Caki2 (cell line): Measurements from ENCODE around the gene IRF8. TPM values are rescaled to one million over a fixed set of nuclear protein-coding genes. Genes with fewer than 3 reads are reported as not detected.
"Not testable (repeated sequence)": the region's sequence is repeated elsewhere in the genome, so short reads cannot be mapped to it uniquely, and the experiment has no call there.

ENCODE experiments used
- DNase-seq: peaks from one replicate; pipeline ENCODE4 v3.0.0-alpha.2; 2015; ENCODE audit warnings: low read depth
- in situ Hi-C: cut with HindIII; loops from 2 replicates; pipeline ENCODE4 v1.10.0; 2016; ENCODE audit warnings: low sequenced_read_pairs, low pct_unique_long_range_greater_than_20kb, mixed read lengths
- total RNA-seq: library from RNA; depleted of rRNA; stranded (reverse); fragments of >200 nt; shearing (Covaris generic); gene quantifications from 2 replicates; pipeline ENCODE4 v1.2.3, GENCODE V29; 2014; ENCODE audit warnings: low replicate concordance

The IRF8 gene
- total RNA-seq, 1 experiment from 2014 or later = 5.4 TPM

GRCh38 chr16:85906349-85906748 is 7.4 kb downstream of the IRF8 start:
- no peak for DNase-seq
- in situ Hi-C loops = no loop called here

- DNase-seq, in situ Hi-C loops: not testable (repeated sequence)
Measured at GRCh38 chr16:85907231-85907630, 8.3 kb downstream of the IRF8 start.

- in situ Hi-C loops = no loop called here
- DNase-seq = no peak
Measured at GRCh38 chr16:85908444-85908843, 9.5 kb downstream of the IRF8 start.

- in situ Hi-C loops = no loop called here
- DNase-seq = no peak
Measured at GRCh38 chr16:85908889-85909589, 10.1 kb downstream of the IRF8 start.

GRCh38 chr16:85909932-85910853 is 11.2 kb downstream of the IRF8 start:
- DNase-seq = no peak
- in situ Hi-C loops = no loop called here

- no peak for DNase-seq
- in situ Hi-C loops = no loop called here
Measured at GRCh38 chr16:85910854-85911247, 11.9 kb downstream of the IRF8 start.

- in situ Hi-C loops = no loop called here
- no peak for DNase-seq
Measured at GRCh38 chr16:85911251-85911930, 12.4 kb downstream of the IRF8 start.

- no peak for DNase-seq
- in situ Hi-C loops = no loop called here
Measured at GRCh38 chr16:85912211-85912974, 13.4 kb downstream of the IRF8 start.

- in situ Hi-C loops = no loop called here
- DNase-seq = no peak
Measured at GRCh38 chr16:85913141-85913601, 14.2 kb downstream of the IRF8 start.

- no peak for DNase-seq
- in situ Hi-C loops = no loop called here
Measured at GRCh38 chr16:85913688-85914422, 14.9 kb downstream of the IRF8 start.

- no peak for DNase-seq
- in situ Hi-C loops = no loop called here
Measured at GRCh38 chr16:85914423-85914794, 15.4 kb downstream of the IRF8 start.

- in situ Hi-C loops = no loop called here
- DNase-seq = no peak
Measured at GRCh38 chr16:85915125-85915845, 16.3 kb downstream of the IRF8 start.

- DNase-seq = peak; percentile 73
- in situ Hi-C loops = no loop called here
Measured at GRCh38 chr16:85916141-85916890, 17.4 kb downstream of the IRF8 start.

GRCh38 chr16:85917012-85917411 is 18.1 kb downstream of the IRF8 start:
- DNase-seq = no peak
- in situ Hi-C loops = no loop called here

- peak; percentile 81 for DNase-seq
- in situ Hi-C loops = no loop called here
Measured at GRCh38 chr16:85917959-85918358, 19.0 kb downstream of the IRF8 start.

- in situ Hi-C loops = no loop called here
- no peak for DNase-seq
Measured at GRCh38 chr16:85918436-85918835, 19.5 kb downstream of the IRF8 start.
